GM19455 (cell line): ENCODE data around the gene SCRN1.

Experiments used
- ATAC-seq: cut with Tn5 transposase; IDR thresholded peaks from one replicate; pipeline ENCODE4 v1.9.1; 2021; ENCODE audit not compliant: unreplicated experiment

SCRN1 gene

GRCh38 chr7:29929018-29929807, 60.4 kb downstream of the SCRN1 start:
- no peak for ATAC-seq

GRCh38 chr7:29926741-29927140, 62.9 kb downstream of the SCRN1 start:
- ATAC-seq, result no peak

- ATAC-seq, result no peak
These were observed 63.4 kb downstream of the SCRN1 start for GRCh38 chr7:29926216-29926615.

GRCh38 chr7:29924684-29925083, 64.9 kb downstream of the SCRN1 start:
- ATAC-seq, result no peak

GRCh38 chr7:29924006-29924405, 65.6 kb downstream of the SCRN1 start:
- no peak for ATAC-seq

- ATAC-seq, result no peak
These were observed 66.5 kb downstream of the SCRN1 start for GRCh38 chr7:29922921-29923700.

- ATAC-seq, result peak; percentile 85
These were observed 68.1 kb downstream of the SCRN1 start for GRCh38 chr7:29921404-29922010.

- no peak for ATAC-seq
These were observed 69.1 kb downstream of the SCRN1 start for GRCh38 chr7:29920491-29920890.

- ATAC-seq, result no peak
These were observed 69.8 kb downstream of the SCRN1 start for GRCh38 chr7:29919790-29920189.

- no peak for ATAC-seq
These were observed 70.8 kb downstream of the SCRN1 start for GRCh38 chr7:29918850-29919249.

- ATAC-seq, result no peak
These were observed 72.0 kb downstream of the SCRN1 start for GRCh38 chr7:29917641-29918040.

GRCh38 chr7:29915481-29916215, 74.0 kb downstream of the SCRN1 start:
- ATAC-seq, result no peak

- ATAC-seq, result no peak
These were observed 75.4 kb downstream of the SCRN1 start for GRCh38 chr7:29914180-29914579.

GRCh38 chr7:29906200-29907022, 83.2 kb downstream of the SCRN1 start:
- ATAC-seq, result no peak

- no peak for ATAC-seq
These were observed 88.9 kb downstream of the SCRN1 start for GRCh38 chr7:29900745-29901144.

- no peak for ATAC-seq
These were observed 91.3 kb downstream of the SCRN1 start for GRCh38 chr7:29898301-29898700.

- ATAC-seq, result no peak
These were observed 92.8 kb downstream of the SCRN1 start for GRCh38 chr7:29896685-29897411.

GRCh38 chr7:29895559-29895958, 94.0 kb downstream of the SCRN1 start:
- no peak for ATAC-seq

- no peak for ATAC-seq
These were observed 95.3 kb downstream of the SCRN1 start for GRCh38 chr7:29894256-29894655.
